Panc1 (cell line): ENCODE data around the gene PLD1.

Experiments
- POLR2AphosphoS5 ChIP-seq: IDR thresholded peaks from 2 replicates; pipeline ENCODE4 v1.6.1; 2012; ENCODE audit warnings: mild to moderate bottlenecking, low read depth, low read length, moderate library complexity
- REST ChIP-seq, 2 experiments: IDR thresholded peaks; 2 replicates each; pipeline ENCODE4 v1.6.1; 2011 to 2012; ENCODE audit warnings: low read depth in 2 of 2, control low read depth in 1 of 2, low read length in 1 of 2, mild to moderate bottlenecking in 1 of 2, moderate library complexity in 1 of 2; ENCODE audit not compliant: insufficient read depth in 1 of 2
- SIN3A ChIP-seq: IDR thresholded peaks from 2 replicates; pipeline ENCODE4 v1.6.1; 2012; ENCODE audit warnings: low read depth, mild to moderate bottlenecking, low read length, moderate library complexity, borderline replicate concordance; ENCODE audit not compliant: insufficient read depth
- TF ChIP-seq, protein P1 (sequence below): fragments of 450-650 bp; IDR thresholded peaks from 2 replicates; pipeline ENCODE4 v1.5.1; 2017; ENCODE audit warnings: mild to moderate bottlenecking

DNA sequence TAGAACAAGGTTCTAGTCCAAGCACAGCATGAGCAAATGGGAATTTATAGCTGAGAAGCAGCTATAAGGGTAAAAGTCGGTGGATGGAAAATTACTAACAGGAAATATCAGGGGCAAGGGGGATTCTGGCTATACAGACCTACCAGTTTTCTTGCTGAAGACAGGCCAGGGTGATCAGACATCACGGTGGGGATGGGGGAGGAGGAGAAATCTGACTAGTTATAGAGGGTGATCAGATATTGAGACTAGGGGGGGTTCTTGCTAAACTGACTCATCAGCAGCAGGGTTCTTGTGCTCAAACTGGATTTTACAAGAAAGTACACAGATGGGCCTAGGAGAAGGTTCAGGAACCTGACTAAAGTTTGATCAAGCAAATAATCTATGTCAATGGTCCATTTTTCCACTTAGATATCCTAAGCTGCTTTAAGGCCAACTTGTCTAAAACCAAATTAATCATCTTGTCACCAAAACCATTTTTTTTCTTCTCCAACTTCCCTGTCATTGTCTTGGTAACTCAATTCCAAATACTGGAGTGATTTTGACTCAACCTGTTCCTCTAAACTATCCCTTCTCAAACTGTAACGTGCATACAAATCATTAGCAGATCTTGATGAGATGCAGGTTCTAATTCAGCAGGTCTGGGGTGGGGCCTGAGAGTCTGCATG lies 37.4 kb upstream of the PLD1 start:
- TF ChIP-seq POLR2AphosphoS5 (no peak), REST (IDR thresholded peaks at IDR 0.05; ENCODE audit: insufficient read depth in 1 of 2, low read depth in 2 of 2, low read length in 1 of 2) (no peak), SIN3A (no peak)
- TF ChIP-seq, protein P1, sequence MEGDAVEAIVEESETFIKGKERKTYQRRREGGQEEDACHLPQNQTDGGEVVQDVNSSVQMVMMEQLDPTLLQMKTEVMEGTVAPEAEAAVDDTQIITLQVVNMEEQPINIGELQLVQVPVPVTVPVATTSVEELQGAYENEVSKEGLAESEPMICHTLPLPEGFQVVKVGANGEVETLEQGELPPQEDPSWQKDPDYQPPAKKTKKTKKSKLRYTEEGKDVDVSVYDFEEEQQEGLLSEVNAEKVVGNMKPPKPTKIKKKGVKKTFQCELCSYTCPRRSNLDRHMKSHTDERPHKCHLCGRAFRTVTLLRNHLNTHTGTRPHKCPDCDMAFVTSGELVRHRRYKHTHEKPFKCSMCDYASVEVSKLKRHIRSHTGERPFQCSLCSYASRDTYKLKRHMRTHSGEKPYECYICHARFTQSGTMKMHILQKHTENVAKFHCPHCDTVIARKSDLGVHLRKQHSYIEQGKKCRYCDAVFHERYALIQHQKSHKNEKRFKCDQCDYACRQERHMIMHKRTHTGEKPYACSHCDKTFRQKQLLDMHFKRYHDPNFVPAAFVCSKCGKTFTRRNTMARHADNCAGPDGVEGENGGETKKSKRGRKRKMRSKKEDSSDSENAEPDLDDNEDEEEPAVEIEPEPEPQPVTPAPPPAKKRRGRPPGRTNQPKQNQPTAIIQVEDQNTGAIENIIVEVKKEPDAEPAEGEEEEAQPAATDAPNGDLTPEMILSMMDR: no peak
